ENCODE measurements around the gene PHC2. TPM values are rescaled to one million over a fixed set of nuclear protein-coding genes. Genes with fewer than 3 reads are reported as not detected.

PHC2 gene
- total and polyA plus RNA-seq, 2 of the 13 experiments (the other 11 are each of a cell fraction or from before 2014, with no cell fraction given) = 52.5 to 84.9 TPM

GRCh38 chr1:33342041-33342723 lies 88.7 kb downstream of the PHC2 start (continued):
- TF ChIP-seq HIC2 (CRISPR knock-in tag; IDR thresholded peaks at IDR 0.05; ENCODE audit: low read depth) = no peak
- no peak for TF ChIP-seq KLF15 (CRISPR knock-in tag; IDR thresholded peaks at IDR 0.05; ENCODE audit: borderline replicate concordance)
- TF ChIP-seq SMARCE1 (IDR thresholded peaks at IDR 0.05; ENCODE audit: borderline replicate concordance) = no peak
- TF ChIP-seq ZNF253 (CRISPR knock-in tag; IDR thresholded peaks at IDR 0.05; ENCODE audit: borderline replicate concordance) = no peak
- TF ChIP-seq NR2F6 (IDR thresholded peaks at IDR 0.05) = peak; percentile 79
- peak; percentile 85 for TF ChIP-seq NR2F6 (CRISPR knock-in tag; IDR thresholded peaks at IDR 0.05)
- TF ChIP-seq SMC3 (IDR thresholded peaks at IDR 0.05; ENCODE audit: low read length) = peak; percentile 27; the same call in 1 of the 2 replicates
- TF ChIP-seq POLR2AphosphoS2 (IDR thresholded peaks at IDR 0.05; ENCODE audit: low read depth, low read length) = peak; percentile 69; the same call in 1 of the 2 replicates
- TF ChIP-seq ZNF674 (CRISPR knock-in tag; IDR thresholded peaks at IDR 0.05; ENCODE audit: low read depth) = no peak
- TF ChIP-seq BCL6 (CRISPR knock-in tag; IDR thresholded peaks at IDR 0.05) = peak; percentile 80
- TF ChIP-seq ZNF503 (CRISPR knock-in tag; IDR thresholded peaks at IDR 0.05) = peak; percentile 96
- no peak for TF ChIP-seq ZFP36L2 (CRISPR knock-in tag; IDR thresholded peaks at IDR 0.05)
- peak; percentile 73; the same call in 1 of the 2 replicates for TF ChIP-seq GFI1 (CRISPR knock-in tag; IDR thresholded peaks at IDR 0.05; ENCODE audit: borderline replicate concordance)
- peak; percentile 97 for TF ChIP-seq MED1 (CRISPR knock-in tag; IDR thresholded peaks at IDR 0.05)
- TF ChIP-seq MZF1 (CRISPR knock-in tag; IDR thresholded peaks at IDR 0.05; ENCODE audit: borderline replicate concordance) = no peak
- TF ChIP-seq, protein P1, sequence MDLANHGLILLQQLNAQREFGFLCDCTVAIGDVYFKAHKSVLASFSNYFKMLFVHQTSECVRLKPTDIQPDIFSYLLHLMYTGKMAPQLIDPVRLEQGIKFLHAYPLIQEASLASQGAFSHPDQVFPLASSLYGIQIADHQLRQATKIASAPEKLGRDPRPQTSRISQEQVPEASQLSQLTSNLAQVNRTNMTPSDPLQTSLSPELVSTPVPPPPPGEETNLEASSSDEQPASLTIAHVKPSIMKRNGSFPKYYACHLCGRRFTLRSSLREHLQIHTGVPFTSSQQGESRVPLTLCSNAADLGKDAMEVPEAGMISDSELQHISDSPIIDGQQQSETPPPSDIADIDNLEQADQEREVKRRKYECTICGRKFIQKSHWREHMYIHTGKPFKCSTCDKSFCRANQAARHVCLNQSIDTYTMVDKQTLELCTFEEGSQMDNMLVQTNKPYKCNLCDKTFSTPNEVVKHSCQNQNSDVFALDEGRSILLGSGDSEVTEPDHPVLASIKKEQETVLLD (CRISPR knock-in tag; IDR thresholded peaks at IDR 0.05; ENCODE audit: low read depth) = no peak; the same call in 1 of the 2 replicates
- TF ChIP-seq ZNF34 (CRISPR knock-in tag; IDR thresholded peaks at IDR 0.05; ENCODE audit: borderline replicate concordance) = 0 out of 2 replicates have a peak, but pooled peaks have one; percentile 51
- TF ChIP-seq DNMT3B (CRISPR knock-in tag; conservative IDR thresholded peaks at IDR 0.05) = no peak
- TF ChIP-seq RFX5 (IDR thresholded peaks at IDR 0.05; ENCODE audit: low read depth, low read length) = no peak
- TF ChIP-seq ZBTB1 (CRISPR knock-in tag; IDR thresholded peaks at IDR 0.05; ENCODE audit: borderline replicate concordance) = no peak
- TF ChIP-seq FOSL2 (CRISPR knock-in tag; IDR thresholded peaks at IDR 0.05) = peak; percentile 98
- TF ChIP-seq ZNF260 (CRISPR knock-in tag; IDR thresholded peaks at IDR 0.05; ENCODE audit: borderline replicate concordance, low read depth) = no peak
- TF ChIP-seq NCOA5 (CRISPR knock-in tag; IDR thresholded peaks at IDR 0.05) = no peak
- peak; percentile 62 for TF ChIP-seq BHLHE40 (IDR thresholded peaks at IDR 0.05; ENCODE audit: low read length)
- no peak for TF ChIP-seq NFATC3 (CRISPR knock-in tag; IDR thresholded peaks at IDR 0.05)
- no peak for TF ChIP-seq ZSCAN12 (CRISPR knock-in tag; IDR thresholded peaks at IDR 0.05)

Measured in HepG2 (cell line).